ENCODE measurements around the gene PRKN. TPM values are rescaled to one million over a fixed set of nuclear protein-coding genes. Genes with fewer than 3 reads are reported as not detected.

Gene PRKN
- total RNA-seq, 3 donors from 2014 or later: 5.2 to 10.2 (median 8.1) TPM

- intact Hi-C loops (cut with DNase I, micrococcal nuclease): no loop called here
- TF ChIP-seq CTCF (IDR thresholded peaks at IDR 0.05): no peak
- Histone ChIP-seq H3K9me3 (no peaks in the 10 kb centered on the region), H3K4me1 (ENCODE audit: low read depth) (no peaks in the 10 kb centered on the region), H3K36me3 (ENCODE audit: low read depth) (no peaks in the 10 kb centered on the region), H3K4me3 (no peak overlapping the region)
- DNase-seq (no peak), ATAC-seq (no peak)
These were observed 121.7 kb downstream of the PRKN start for GRCh38 chr6:162605881-162606280.

- Histone ChIP-seq H3K9me3 (no peaks in the 10 kb centered on the region), H3K4me3 (no peak overlapping the region), H3K4me1 (ENCODE audit: low read depth) (no peaks in the 10 kb centered on the region), H3K36me3 (ENCODE audit: low read depth) (no peaks in the 10 kb centered on the region)
- TF ChIP-seq CTCF (IDR thresholded peaks at IDR 0.05): no peak
- intact Hi-C loops (cut with DNase I, micrococcal nuclease): no loop called here
- ATAC-seq (no peak), DNase-seq (no peak)
These were observed 124.1 kb downstream of the PRKN start for GRCh38 chr6:162603231-162604015.

GRCh38 chr6:162602759-162603158, 124.8 kb downstream of the PRKN start:
- DNase-seq (no peak), ATAC-seq (no peak)
- no peaks in the 10 kb centered on the region for H3K4me1 ChIP-seq (ENCODE audit: low read depth)
- H3K4me3 ChIP-seq: no peak overlapping the region
- intact Hi-C loops (cut with DNase I, micrococcal nuclease): no loop called here
- H3K36me3 ChIP-seq (ENCODE audit: low read depth): no peaks in the 10 kb centered on the region
- H3K9me3 ChIP-seq: no peaks in the 10 kb centered on the region
- TF ChIP-seq CTCF (IDR thresholded peaks at IDR 0.05): no peak

- Histone ChIP-seq H3K36me3 (ENCODE audit: low read depth) (no peaks in the 10 kb centered on the region), H3K4me3 (no peak overlapping the region), H3K4me1 (ENCODE audit: low read depth) (no peaks in the 10 kb centered on the region), H3K9me3 (no peaks in the 10 kb centered on the region)
- intact Hi-C loops (cut with DNase I, micrococcal nuclease): no loop called here
- ATAC-seq (no peak), DNase-seq (no peak)
- TF ChIP-seq CTCF (IDR thresholded peaks at IDR 0.05): no peak
These were observed 130.9 kb downstream of the PRKN start for GRCh38 chr6:162596676-162597075.

GRCh38 chr6:162591517-162591916, 136.0 kb downstream of the PRKN start:
- TF ChIP-seq CTCF (IDR thresholded peaks at IDR 0.05): no peak
- Histone ChIP-seq H3K36me3 (ENCODE audit: low read depth) (no peaks in the 10 kb centered on the region), H3K4me1 (ENCODE audit: low read depth) (no peaks in the 10 kb centered on the region), H3K4me3 (no peak overlapping the region), H3K9me3 (no peaks in the 10 kb centered on the region)
- ATAC-seq (no peak), DNase-seq (no peak)
- intact Hi-C loops (cut with DNase I, micrococcal nuclease): no loop called here
